Adrenal gland (tissue), 5 donors: ENCODE measurements around the gene NIN.

Experiments
- POLR2A ChIP-seq, 2 donors: fragments of 450-650 bp; IDR thresholded peaks; one replicate each; pipeline ENCODE4 v1.6.1; 2017; ENCODE audit warnings: antibody characterized with exemption in 2 of 2, mild to moderate bottlenecking in 2 of 2, moderate library complexity in 1 of 2
- TF ChIP-seq, protein P1 (sequence below), 6 experiments: fragments of 450-650 bp in 4 of 6; fragments of 200-600 bp in 2 of 6; sonication (generic) in 1 of 6; IDR thresholded peaks; 1 replicate in 5 of 6; 2 replicates in 1 of 6; pipeline versions ENCODE4 v1.5.1 to v1.8.0; 2016 to 2021; ENCODE audit warnings: antibody characterized with exemption in 6 of 6, mild to moderate bottlenecking in 2 of 6, moderate library complexity in 1 of 6
- donor health status: DM: no; HTN: no; CAD: no.

DNA sequence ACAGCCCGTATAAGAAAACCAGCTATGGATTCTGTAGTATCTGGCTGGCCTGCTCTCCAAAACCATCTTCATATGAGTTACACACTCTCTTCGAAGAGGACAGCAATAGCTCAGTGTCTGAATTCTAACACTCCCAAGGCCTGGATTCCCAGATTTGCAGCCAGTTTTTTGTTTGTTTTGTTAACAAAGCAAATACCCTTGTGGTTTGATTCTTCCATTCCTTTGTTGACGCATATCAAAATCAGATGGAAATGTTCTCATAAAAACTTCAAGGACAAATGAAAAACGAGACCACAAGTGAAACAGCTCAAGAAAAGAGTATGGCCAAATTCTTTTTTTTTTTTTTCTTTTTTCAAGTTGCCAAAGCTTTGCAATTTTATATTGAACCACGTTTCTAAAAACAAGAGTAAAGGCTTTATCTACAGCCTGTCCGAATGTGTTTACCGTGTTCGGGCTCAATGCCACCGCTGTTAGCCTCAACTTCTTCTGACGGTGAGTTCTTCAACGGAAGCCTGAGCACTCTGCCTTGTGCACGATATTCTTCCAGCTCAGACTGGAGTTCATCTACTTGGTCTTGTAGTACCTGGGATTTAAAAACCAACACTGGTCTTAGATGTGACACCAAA, 67.5 kb downstream of the NIN start:
- TF ChIP-seq, protein P1, sequence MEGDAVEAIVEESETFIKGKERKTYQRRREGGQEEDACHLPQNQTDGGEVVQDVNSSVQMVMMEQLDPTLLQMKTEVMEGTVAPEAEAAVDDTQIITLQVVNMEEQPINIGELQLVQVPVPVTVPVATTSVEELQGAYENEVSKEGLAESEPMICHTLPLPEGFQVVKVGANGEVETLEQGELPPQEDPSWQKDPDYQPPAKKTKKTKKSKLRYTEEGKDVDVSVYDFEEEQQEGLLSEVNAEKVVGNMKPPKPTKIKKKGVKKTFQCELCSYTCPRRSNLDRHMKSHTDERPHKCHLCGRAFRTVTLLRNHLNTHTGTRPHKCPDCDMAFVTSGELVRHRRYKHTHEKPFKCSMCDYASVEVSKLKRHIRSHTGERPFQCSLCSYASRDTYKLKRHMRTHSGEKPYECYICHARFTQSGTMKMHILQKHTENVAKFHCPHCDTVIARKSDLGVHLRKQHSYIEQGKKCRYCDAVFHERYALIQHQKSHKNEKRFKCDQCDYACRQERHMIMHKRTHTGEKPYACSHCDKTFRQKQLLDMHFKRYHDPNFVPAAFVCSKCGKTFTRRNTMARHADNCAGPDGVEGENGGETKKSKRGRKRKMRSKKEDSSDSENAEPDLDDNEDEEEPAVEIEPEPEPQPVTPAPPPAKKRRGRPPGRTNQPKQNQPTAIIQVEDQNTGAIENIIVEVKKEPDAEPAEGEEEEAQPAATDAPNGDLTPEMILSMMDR (IDR thresholded peaks at IDR 0.05): no peak
- TF ChIP-seq POLR2A (IDR thresholded peaks at IDR 0.05): no peak
